Endothelial cell of umbilical vein (primary cell): ENCODE measurements around the gene RIPOR1. TPM values are rescaled to one million over a fixed set of nuclear protein-coding genes. Genes with fewer than 3 reads are reported as not detected.

Source experiments
- BruUV-seq: library from RNA; stranded (reverse); fragments of 400-500 nt; replicated peaks from 2 replicates; lab custom pipeline; 2021; lab: Mats Ljungman, UMichigan
- CTCF ChIA-PET: fragments of 300-600, 350-600 bp; sonication (Branson Sonifier 250); formaldehyde crosslinking; loops from one replicate; lab custom pipeline; 2021; ENCODE audit warnings: antibody characterized with exemption, inconsistent platforms; lab: Charles Lee
- POLR2A ChIA-PET: fragments of 300-600, 350-600 bp; sonication (Branson Sonifier 250); formaldehyde crosslinking; loops from one replicate; lab custom pipeline; 2021; ENCODE audit warnings: antibody characterized with exemption, inconsistent platforms; lab: Charles Lee
- DNase-seq: peaks from one replicate; pipeline ENCODE4 v3.0.0-alpha.2; 2011; ENCODE audit warnings: low read depth, low spot score
- FAIRE-seq: peaks from 2 replicates; lab custom pipeline; 2011; peaks lifted over from hg19 to GRCh38; lab: Jason Lieb, UNC
- H2AFZ ChIP-seq: 2 replicates; pipeline ENCODE4 v1.6.0; 2012; ENCODE audit warnings: low read depth, low read length, control low read depth, inconsistent platforms
- H3K27ac ChIP-seq: 2 replicates; pipeline ENCODE4 v1.5.1; 2011; ENCODE audit warnings: low read depth, mild to moderate bottlenecking, control low read depth, low read length, moderate library complexity; ENCODE audit not compliant: insufficient read depth
- H3K27me3 ChIP-seq, 2 experiments: 2 replicates each; pipeline versions ENCODE4 v1.6.0 to v1.6.1; 2011; ENCODE audit warnings: low read length in 2 of 2, mixed read lengths in 1 of 2; ENCODE audit not compliant: control insufficient read depth in 2 of 2, insufficient read depth in 2 of 2
- H3K36me3 ChIP-seq, 2 experiments: 2 replicates in 1 of 2; 3 replicates in 1 of 2; pipeline ENCODE4 v1.5.1; 2011; ENCODE audit warnings: low read length in 2 of 2, mild to moderate bottlenecking in 1 of 2, moderate library complexity in 1 of 2; ENCODE audit not compliant: control insufficient read depth in 2 of 2, insufficient read depth in 2 of 2; ENCODE audit errors: extremely low read depth in 1 of 2
- H3K4me1 ChIP-seq: 3 replicates; pipeline ENCODE4 v1.5.1; 2011; ENCODE audit warnings: mild to moderate bottlenecking, low read length; ENCODE audit not compliant: control insufficient read depth, insufficient read depth; ENCODE audit errors: extremely low read depth
- H3K4me2 ChIP-seq: 2 replicates; pipeline ENCODE4 v1.6.1; 2011; ENCODE audit warnings: low read length, control low read depth, mixed read lengths; ENCODE audit not compliant: insufficient read depth
- H3K4me3 ChIP-seq, 3 experiments: fragments of 200-600 bp in 1 of 3; sonication (generic), shearing (Covaris generic) in 1 of 3; replicated peaks in 1 of 3; 2 replicates each; pipeline ENCODE4 v1.5.1; 2011 to 2016; ENCODE audit warnings: control low read depth in 3 of 3, low read length in 3 of 3, mild to moderate bottlenecking in 2 of 3, inconsistent platforms in 1 of 3, low read depth in 1 of 3, moderate library complexity in 1 of 3; ENCODE audit not compliant: insufficient read depth in 1 of 3
- H3K79me2 ChIP-seq: 2 replicates; pipeline ENCODE4 v1.6.0; 2012; ENCODE audit warnings: low read length, inconsistent platforms; ENCODE audit not compliant: control insufficient read depth, insufficient read depth
- H3K9ac ChIP-seq: replicated peaks from 2 replicates; pipeline ENCODE3; 2011; ENCODE audit warnings: low read length, control low read depth; ENCODE audit not compliant: insufficient read depth; ENCODE audit errors: extremely low read depth
- H3K9me1 ChIP-seq: replicated peaks from 3 replicates; pipeline ENCODE4 v1.6.0; 2011; ENCODE audit warnings: mild to moderate bottlenecking, low read length; ENCODE audit not compliant: control insufficient read depth, insufficient read depth; ENCODE audit errors: extremely low read depth
- H3K9me3 ChIP-seq: replicated peaks from 2 replicates; pipeline ENCODE4 v1.5.1; 2012; ENCODE audit warnings: low read length, inconsistent platforms; ENCODE audit not compliant: control insufficient read depth, insufficient read depth
- H4K20me1 ChIP-seq: replicated peaks from 2 replicates; pipeline ENCODE3; 2011; ENCODE audit warnings: mild to moderate bottlenecking, low read length; ENCODE audit not compliant: control insufficient read depth, insufficient read depth; ENCODE audit errors: extremely low read depth
- EZH2 ChIP-seq: IDR thresholded peaks from 2 replicates; pipeline ENCODE4 v1.6.1; 2012; ENCODE audit warnings: borderline replicate concordance, low read depth, mild to moderate bottlenecking, moderate library complexity, low read length, inconsistent platforms; ENCODE audit not compliant: severe bottlenecking
- FOS ChIP-seq: IDR thresholded peaks from 2 replicates; pipeline ENCODE4 v1.6.1; 2011; ENCODE audit warnings: mild to moderate bottlenecking, low read length, moderate library complexity, borderline replicate concordance; ENCODE audit not compliant: insufficient read depth
- GATA2 ChIP-seq: IDR thresholded peaks from 2 replicates; pipeline ENCODE4 v1.7.0; 2011; ENCODE audit warnings: low read depth, mild to moderate bottlenecking, moderate library complexity, mixed read lengths, low read length; ENCODE audit not compliant: insufficient read length, insufficient read depth
- JUN ChIP-seq: IDR thresholded peaks from 2 replicates; pipeline ENCODE4 v1.6.1; 2011; ENCODE audit warnings: borderline replicate concordance, low read depth; ENCODE audit not compliant: insufficient read length, insufficient read depth
- MAX ChIP-seq: IDR thresholded peaks from 2 replicates; pipeline ENCODE4 v1.6.1; 2011; ENCODE audit not compliant: insufficient read depth, insufficient read length
- MYC ChIP-seq: IDR thresholded peaks from one replicate; pipeline ENCODE4 v1.6.1; 2011; ENCODE audit warnings: mild to moderate bottlenecking, low read depth, low read length
- POLR2A ChIP-seq: IDR thresholded peaks from 2 replicates; pipeline ENCODE4 v1.6.1; 2012; ENCODE audit warnings: low read depth, mild to moderate bottlenecking, control low read depth, low read length
- POLR2AphosphoS5 ChIP-seq: IDR thresholded peaks from 2 replicates; pipeline ENCODE4 v1.6.1; 2012; ENCODE audit warnings: low read depth, mild to moderate bottlenecking, control low read depth, low read length, moderate library complexity; ENCODE audit not compliant: insufficient read depth
- dilution Hi-C: fragments of 300-500 bp; cut with MboI; formaldehyde crosslinking; loops from one replicate; pipeline ENCODE4 v1.15.0; 2019; ENCODE audit warnings: low sequenced_read_pairs; ENCODE audit not compliant: extremely low pct_ligation_motif_present
- intact Hi-C: fragments of 100-400 bp; cut with micrococcal nuclease; formaldehyde crosslinking; loops from one replicate; pipeline ENCODE4 v1.10.0; 2022
- polyA plus RNA-seq, 4 experiments: library from polyadenylated mRNA; depleted of rRNA in 3 of 4; stranded (reverse) in 3 of 4; unstranded in 1 of 4; fragments of >200 nt; gene quantifications; 2 replicates each; pipeline versions ENCODE4 v1.2.1 to v1.2.3, GENCODE V29; 2011 to 2012; ENCODE audit warnings: missing spikeins in 1 of 4
- total RNA-seq: library from RNA; stranded (reverse); gene quantifications from 2 replicates; pipeline ENCODE4 v1.2.3, GENCODE V29; 2021
- TF ChIP-seq, protein P1 (sequence below), 2 donors: IDR thresholded peaks; 1 replicate in 1 of 2; 2 replicates in 1 of 2; pipeline ENCODE4 v1.5.1; 2011; ENCODE audit warnings: low read length in 2 of 2, mild to moderate bottlenecking in 2 of 2, moderate library complexity in 2 of 2, control low read depth in 1 of 2, inconsistent platforms in 1 of 2, low read depth in 1 of 2; ENCODE audit not compliant: insufficient read depth in 1 of 2; ENCODE audit errors: extremely low read depth in 1 of 2

RIPOR1 gene
- total and polyA plus RNA-seq, 2 donors (not counting 3 experiments of a cell fraction or from before 2014, with no cell fraction given): 45.3 to 144 TPM

DNA sequence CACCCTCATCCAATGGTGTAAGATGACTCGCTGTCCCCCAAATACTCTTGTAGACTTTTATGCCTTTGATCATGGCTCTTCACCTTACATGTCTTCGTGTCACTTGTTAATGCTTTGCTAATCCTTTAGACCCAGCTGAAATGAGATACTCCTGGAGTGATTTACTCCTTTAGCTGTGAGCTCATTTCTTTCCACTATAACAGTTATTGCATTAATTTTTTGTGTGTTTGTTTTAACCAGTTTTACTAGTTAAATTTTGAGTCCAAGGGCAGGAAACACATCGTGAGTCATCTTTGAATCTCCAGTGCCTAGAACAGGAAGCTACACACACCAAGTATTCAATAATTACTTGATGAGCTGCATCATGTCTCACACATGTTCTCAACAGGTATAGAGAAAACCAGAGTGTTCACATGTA lies 27.2 kb downstream of the RIPOR1 start:
- ChIA-PET POLR2A (interaction anchor here (0.5 to 1.4 kb wide), 3 partner anchors 8 to 309 kb away, joined by 3 to 8 read pairs (median 6); no protein-coding TSS in a partner anchor), CTCF (interaction anchor here (0.7 to 9.9 kb wide), 8 partner anchors 8 to 112 kb away, joined by 3 to 177 read pairs (median 5); partner anchors contain the start of gene CARMIL2)
- Histone ChIP-seq H3K4me2 (peak overlapping the region; percentile 90), H3K4me1 (peaks cover 17% of the 10 kb centered on the region), H3K79me2 (no peaks in the 10 kb centered on the region), H3K9ac (peak overlapping the region; percentile 13), H3K27ac (peak overlapping the region; percentile 73), H3K9me1 (no peaks in the 10 kb centered on the region), H2AFZ (no peak overlapping the region), H3K27me3 (no peaks in the 10 kb centered on the region), H3K36me3 (no peaks in the 10 kb centered on the region), H3K4me3 (no peak overlapping the region), H3K9me3 (no peaks in the 10 kb centered on the region), H4K20me1 (no peaks in the 10 kb centered on the region)
- DNase-seq: peak; percentile 74
- dilution Hi-C loops: no loop called here
- no peak for TF ChIP-seq MAX
- TF ChIP-seq, protein P1, sequence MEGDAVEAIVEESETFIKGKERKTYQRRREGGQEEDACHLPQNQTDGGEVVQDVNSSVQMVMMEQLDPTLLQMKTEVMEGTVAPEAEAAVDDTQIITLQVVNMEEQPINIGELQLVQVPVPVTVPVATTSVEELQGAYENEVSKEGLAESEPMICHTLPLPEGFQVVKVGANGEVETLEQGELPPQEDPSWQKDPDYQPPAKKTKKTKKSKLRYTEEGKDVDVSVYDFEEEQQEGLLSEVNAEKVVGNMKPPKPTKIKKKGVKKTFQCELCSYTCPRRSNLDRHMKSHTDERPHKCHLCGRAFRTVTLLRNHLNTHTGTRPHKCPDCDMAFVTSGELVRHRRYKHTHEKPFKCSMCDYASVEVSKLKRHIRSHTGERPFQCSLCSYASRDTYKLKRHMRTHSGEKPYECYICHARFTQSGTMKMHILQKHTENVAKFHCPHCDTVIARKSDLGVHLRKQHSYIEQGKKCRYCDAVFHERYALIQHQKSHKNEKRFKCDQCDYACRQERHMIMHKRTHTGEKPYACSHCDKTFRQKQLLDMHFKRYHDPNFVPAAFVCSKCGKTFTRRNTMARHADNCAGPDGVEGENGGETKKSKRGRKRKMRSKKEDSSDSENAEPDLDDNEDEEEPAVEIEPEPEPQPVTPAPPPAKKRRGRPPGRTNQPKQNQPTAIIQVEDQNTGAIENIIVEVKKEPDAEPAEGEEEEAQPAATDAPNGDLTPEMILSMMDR (IDR thresholded peaks at IDR 0.05; ENCODE audit: extremely low read depth in 1 of 2, insufficient read depth in 1 of 2, low read depth in 1 of 2, low read length in 2 of 2): no peak
- no peak for TF ChIP-seq POLR2A
- TF ChIP-seq GATA2: no peak
- TF ChIP-seq JUN: peak; percentile 88
- peak; percentile 24 for TF ChIP-seq POLR2AphosphoS5
- TF ChIP-seq EZH2: no peak
- no peak for TF ChIP-seq MYC
- TF ChIP-seq FOS: peak; percentile 87
- no TSS peak for BruUV-seq
- FAIRE-seq: peak; percentile 62
- intact Hi-C loops: loop anchor here (1.0 kb wide), 1 partner anchor 9 kb away; no protein-coding TSS in a partner anchor
